ENCODE measurements around the gene ZNF407. TPM values are rescaled to one million over a fixed set of nuclear protein-coding genes. Genes with fewer than 3 reads are reported as not detected.
A peak's percentile ranks its signal among the peaks of the same experiment; 100 is the strongest.

The ZNF407 gene
- total and polyA plus RNA-seq, 7 experiments from 2014 or later, result 6.8 to 31.3 (median 27.9) TPM

DNA sequence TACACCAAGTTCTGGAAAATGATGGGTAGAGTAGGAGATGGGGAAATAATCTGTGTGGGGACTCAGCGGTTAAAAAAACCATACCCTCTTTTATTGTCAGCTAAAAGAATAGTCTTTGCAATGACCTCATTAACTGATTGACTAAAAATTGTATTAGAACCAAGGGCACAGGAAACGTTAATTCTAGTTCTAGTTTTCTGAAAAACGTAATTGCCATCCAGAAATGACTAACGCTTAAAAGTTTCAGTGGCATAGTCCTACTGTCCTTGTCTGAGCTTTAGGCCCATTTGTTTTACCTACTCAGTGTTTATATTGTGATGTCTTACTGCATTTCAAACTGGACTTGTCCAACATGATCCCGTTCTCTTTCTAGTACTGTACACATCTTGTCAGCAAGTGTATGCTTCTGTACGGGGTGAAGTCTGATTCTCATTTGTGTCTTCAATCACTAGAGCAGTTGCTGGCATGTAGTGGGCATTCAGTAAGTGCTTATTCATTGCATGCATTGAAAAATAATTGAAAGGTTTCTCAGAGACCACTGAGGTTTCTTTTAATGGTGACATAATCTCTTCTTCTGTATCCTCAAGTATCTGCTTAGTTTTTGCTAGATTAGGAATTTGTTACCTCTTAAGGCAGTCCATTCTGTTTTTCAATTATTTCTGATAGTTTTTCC is 81.5 kb downstream of the ZNF407 start:
- Mint-ChIP-seq H3K27me3 (no peaks in the 10 kb centered on the region), H3K4me3 (no peak overlapping the region), H3K27ac (no peak overlapping the region), H3K36me3 (peaks cover 17 to 59% (median 54%) of the 10 kb centered on the region in 5 donors), H3K4me1 (peaks cover 2 to 29% (median 11%) of the 10 kb centered on the region in 7 donors), H3K9me3 (peaks cover 0 to 20% (median 6%) of the 10 kb centered on the region in 11 donors)
- no peak overlapping the region for H3K27ac ChIP-seq (ENCODE audit: low read depth, low read length)
- intact Hi-C loops (cut with micrococcal nuclease), result no loop called here
- no peak overlapping the region for H3K4me3 ChIP-seq (ENCODE audit: low read length)
- H3K27me3 ChIP-seq (ENCODE audit: control insufficient read depth in 2 of 2, insufficient read depth in 2 of 2, low read length in 2 of 2), result no peaks in the 10 kb centered on the region
- ChIA-PET POLR2A (no interaction called here), CTCF (interaction anchor here (0.7 kb wide), 1 partner anchor 804 kb away, joined by 3 read pairs; no protein-coding TSS in a partner anchor)
- peaks cover 0 to 4% (median 0%) of the 10 kb centered on the region in 3 experiments for H3K9me3 ChIP-seq (ENCODE audit: control insufficient read depth in 2 of 3, low read length in 3 of 3)
- DNase-seq, result no peak
- peaks cover 0 to 4% of the 10 kb centered on the region in 2 donors for H3K4me1 ChIP-seq (ENCODE audit: control insufficient read depth in 2 of 2, insufficient read depth in 2 of 2, low read length in 2 of 2)
- H3K36me3 ChIP-seq (ENCODE audit: control insufficient read depth in 2 of 3, insufficient read depth in 3 of 3, low read length in 3 of 3), result peaks cover 0 to 5% (median 0%) of the 10 kb centered on the region in 3 experiments
- ATAC-seq, result no peak

DNA sequence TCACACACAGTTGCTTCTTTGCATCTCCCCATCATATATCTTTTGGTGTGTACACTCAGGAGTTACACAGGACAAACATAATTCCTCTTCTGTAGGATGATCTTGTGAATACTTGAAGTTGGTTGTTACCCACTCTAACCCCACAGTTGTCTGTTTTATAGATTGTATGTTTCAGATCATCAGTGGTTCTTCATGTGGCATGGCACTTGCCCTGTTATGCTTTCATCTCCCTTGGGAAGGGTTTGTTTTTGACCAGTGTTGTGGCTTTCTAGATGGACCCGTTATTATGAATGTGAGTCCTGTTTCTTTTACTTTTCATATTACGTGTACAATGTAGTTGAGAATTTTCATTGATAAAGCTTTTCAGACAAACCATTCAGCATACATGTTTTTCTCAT is 82.0 kb downstream of the ZNF407 start:
- ChIA-PET CTCF (no interaction called here), POLR2A (no interaction called here)
- no peak overlapping the region for H3K4me3 Mint-ChIP-seq
- H3K27ac ChIP-seq (ENCODE audit: low read depth, low read length), result no peak overlapping the region
- peaks cover 0 to 20% (median 6%) of the 10 kb centered on the region in 11 donors for H3K9me3 Mint-ChIP-seq
- ATAC-seq (no peak), DNase-seq (no peak)
- no peaks in the 10 kb centered on the region for H3K27me3 Mint-ChIP-seq
- peaks cover 0 to 5% (median 0%) of the 10 kb centered on the region in 3 experiments for H3K36me3 ChIP-seq (ENCODE audit: control insufficient read depth in 2 of 3, insufficient read depth in 3 of 3, low read length in 3 of 3)
- H3K4me3 ChIP-seq (ENCODE audit: low read length), result no peak overlapping the region
- no peak overlapping the region for H3K27ac Mint-ChIP-seq
- no peaks in the 10 kb centered on the region for H3K27me3 ChIP-seq (ENCODE audit: control insufficient read depth in 2 of 2, insufficient read depth in 2 of 2, low read length in 2 of 2)
- intact Hi-C loops (cut with micrococcal nuclease), result no loop called here
- peaks cover 0 to 4% of the 10 kb centered on the region in 2 donors for H3K4me1 ChIP-seq (ENCODE audit: control insufficient read depth in 2 of 2, insufficient read depth in 2 of 2, low read length in 2 of 2)
- peaks cover 17 to 54% (median 48%) of the 10 kb centered on the region in 5 donors for H3K36me3 Mint-ChIP-seq
- H3K4me1 Mint-ChIP-seq, result peaks cover 2 to 29% (median 11%) of the 10 kb centered on the region in 7 donors
- H3K9me3 ChIP-seq (ENCODE audit: control insufficient read depth in 2 of 3, low read length in 3 of 3), result peaks cover 0 to 4% (median 0%) of the 10 kb centered on the region in 3 experiments

DNA sequence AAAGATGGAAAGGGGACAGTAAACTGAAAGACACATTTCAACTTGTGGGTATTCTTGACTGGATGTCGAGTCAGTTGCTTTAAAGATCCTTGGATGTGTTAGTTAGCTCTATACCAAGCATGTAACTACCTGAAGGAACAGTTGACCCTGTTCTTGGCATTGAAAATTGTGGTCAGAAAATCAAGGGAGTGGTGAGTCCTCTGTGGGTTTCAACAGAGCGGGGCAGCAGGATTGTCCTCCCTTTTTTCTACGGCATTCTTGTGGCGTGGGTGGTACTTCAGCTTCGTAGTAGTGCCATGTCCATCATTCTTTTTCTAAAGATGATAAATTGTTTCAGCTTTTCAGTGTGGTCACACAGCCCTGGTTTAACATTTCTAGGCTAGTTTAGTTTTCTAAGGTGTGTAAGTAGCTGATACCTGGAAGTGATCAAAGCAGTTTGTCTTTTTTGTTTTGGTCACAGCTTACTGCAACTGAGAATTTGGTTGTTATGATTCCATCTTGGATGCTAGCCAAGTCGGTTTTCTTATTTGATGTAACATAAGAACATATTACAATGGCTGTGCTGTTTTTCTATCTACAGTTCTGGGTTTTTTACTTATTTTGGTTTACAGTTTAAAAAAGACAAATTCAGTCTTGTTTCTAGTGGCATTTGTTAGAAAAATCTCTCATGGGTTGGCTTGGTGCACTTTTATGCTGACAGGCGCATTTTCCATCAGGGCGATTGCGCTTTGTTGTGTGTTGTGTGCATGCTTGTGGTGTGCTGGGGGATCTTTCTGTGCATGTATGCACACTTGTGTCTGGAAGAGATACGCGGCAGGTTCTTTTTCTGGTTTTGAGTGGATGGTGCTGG is 84.7 kb downstream of the ZNF407 start:
- ATAC-seq (no peak), DNase-seq (peak in 1 of 9 donors; percentile 6)
- Mint-ChIP-seq H3K27ac (peak overlapping the region in 1 of 9 donors; percentile 43), H3K9me3 (peaks cover 0 to 11% (median 2%) of the 10 kb centered on the region in 11 donors), H3K4me1 (peaks cover 2 to 29% (median 12%) of the 10 kb centered on the region in 7 donors), H3K4me3 (no peak overlapping the region), H3K36me3 (peaks cover 24 to 62% (median 51%) of the 10 kb centered on the region in 5 donors), H3K27me3 (no peaks in the 10 kb centered on the region)
- H3K4me1 ChIP-seq (ENCODE audit: control insufficient read depth in 2 of 2, insufficient read depth in 2 of 2, low read length in 2 of 2), result peaks cover 0 to 4% of the 10 kb centered on the region in 2 donors
- intact Hi-C loops (cut with micrococcal nuclease), result no loop called here
- no peak overlapping the region for H3K27ac ChIP-seq (ENCODE audit: low read depth, low read length)
- H3K9me3 ChIP-seq (ENCODE audit: control insufficient read depth in 2 of 3, low read length in 3 of 3), result no peaks in the 10 kb centered on the region
- ChIA-PET POLR2A (no interaction called here), CTCF (interaction anchor here (0.7 kb wide), 1 partner anchor 11 kb away, joined by 4 read pairs; no protein-coding TSS in a partner anchor)
- no peaks in the 10 kb centered on the region for H3K36me3 ChIP-seq (ENCODE audit: control insufficient read depth in 2 of 3, insufficient read depth in 3 of 3, low read length in 3 of 3)
- H3K27me3 ChIP-seq (ENCODE audit: control insufficient read depth in 2 of 2, insufficient read depth in 2 of 2, low read length in 2 of 2), result no peaks in the 10 kb centered on the region
- H3K4me3 ChIP-seq (ENCODE audit: low read length), result no peak overlapping the region

DNA sequence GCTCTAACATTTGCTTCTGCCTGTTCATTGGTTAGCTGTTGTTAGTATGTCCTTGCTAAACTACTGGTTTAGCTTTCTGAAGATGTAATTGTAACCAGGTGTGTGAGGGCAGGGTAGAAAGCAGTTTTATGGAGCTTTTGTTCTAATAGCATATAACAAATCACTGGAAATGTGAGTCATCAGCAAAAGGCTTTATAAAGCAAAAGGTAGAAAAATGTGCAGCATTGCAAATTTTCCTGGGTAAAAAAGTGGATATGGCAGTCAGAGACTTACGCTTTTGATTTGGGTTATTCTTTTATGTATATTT is 85.3 kb downstream of the ZNF407 start:
- DNase-seq, result no peak
- ChIA-PET CTCF (interaction anchor here (0.7 kb wide), 1 partner anchor 11 kb away, joined by 4 read pairs; no protein-coding TSS in a partner anchor), POLR2A (no interaction called here)
- H3K4me1 ChIP-seq (ENCODE audit: control insufficient read depth in 2 of 2, insufficient read depth in 2 of 2, low read length in 2 of 2), result peaks cover 0 to 4% of the 10 kb centered on the region in 2 donors
- Mint-ChIP-seq H3K27me3 (no peaks in the 10 kb centered on the region), H3K4me3 (no peak overlapping the region), H3K9me3 (peaks cover 0 to 6% (median 0%) of the 10 kb centered on the region in 11 donors), H3K27ac (peak overlapping the region in 1 of 9 donors; percentile 7), H3K36me3 (peaks cover 18 to 57% (median 46%) of the 10 kb centered on the region in 5 donors), H3K4me1 (peaks cover 2 to 29% (median 12%) of the 10 kb centered on the region in 7 donors)
- H3K9me3 ChIP-seq (ENCODE audit: control insufficient read depth in 2 of 3, low read length in 3 of 3), result no peaks in the 10 kb centered on the region
- no peak overlapping the region for H3K4me3 ChIP-seq (ENCODE audit: low read length)
- H3K36me3 ChIP-seq (ENCODE audit: control insufficient read depth in 2 of 3, insufficient read depth in 3 of 3, low read length in 3 of 3), result no peaks in the 10 kb centered on the region
- H3K27ac ChIP-seq (ENCODE audit: low read depth, low read length), result no peak overlapping the region
- no peaks in the 10 kb centered on the region for H3K27me3 ChIP-seq (ENCODE audit: control insufficient read depth in 2 of 2, insufficient read depth in 2 of 2, low read length in 2 of 2)
- intact Hi-C loops (cut with micrococcal nuclease), result no loop called here
- no peak for ATAC-seq

DNA sequence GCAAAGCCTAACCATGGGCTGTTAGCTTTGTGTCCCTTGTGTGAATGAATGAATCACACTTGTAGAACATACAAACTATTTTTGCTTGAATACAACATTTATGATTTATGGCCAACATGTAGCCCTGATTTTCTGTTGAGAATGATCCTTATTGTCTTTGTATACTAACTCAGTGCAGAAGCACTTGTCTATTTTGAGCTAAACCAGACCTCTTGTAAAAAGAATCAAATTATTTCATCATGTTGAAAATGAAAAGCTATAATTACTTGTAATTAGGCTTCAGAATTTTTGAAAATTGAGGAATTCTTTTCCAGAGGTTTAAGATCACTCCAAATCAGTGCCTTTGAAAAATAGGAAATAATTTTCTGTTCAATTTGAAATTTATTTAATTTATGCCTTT is 85.9 kb downstream of the ZNF407 start:
- CTCF ChIA-PET, result no interaction called here
- no peaks in the 10 kb centered on the region for H3K36me3 ChIP-seq (ENCODE audit: control insufficient read depth in 2 of 3, insufficient read depth in 3 of 3, low read length in 3 of 3)
- DNase-seq, result no peak
- no peak overlapping the region for H3K27ac Mint-ChIP-seq
- intact Hi-C loops (cut with micrococcal nuclease), result no loop called here
- H3K4me3 Mint-ChIP-seq, result no peak overlapping the region
- no peaks in the 10 kb centered on the region for H3K27me3 Mint-ChIP-seq
- peaks cover 2 to 26% (median 12%) of the 10 kb centered on the region in 7 donors for H3K4me1 Mint-ChIP-seq
- H3K27me3 ChIP-seq (ENCODE audit: control insufficient read depth in 2 of 2, insufficient read depth in 2 of 2, low read length in 2 of 2), result no peaks in the 10 kb centered on the region
- peaks cover 0 to 4% of the 10 kb centered on the region in 2 donors for H3K4me1 ChIP-seq (ENCODE audit: control insufficient read depth in 2 of 2, insufficient read depth in 2 of 2, low read length in 2 of 2)
- H3K27ac ChIP-seq (ENCODE audit: low read depth, low read length), result no peak overlapping the region
- no peak for ATAC-seq
- H3K9me3 ChIP-seq (ENCODE audit: control insufficient read depth in 2 of 3, low read length in 3 of 3), result no peaks in the 10 kb centered on the region
- H3K4me3 ChIP-seq (ENCODE audit: low read length), result no peak overlapping the region
- peaks cover 0 to 2% (median 0%) of the 10 kb centered on the region in 11 donors for H3K9me3 Mint-ChIP-seq
- peaks cover 12 to 58% (median 44%) of the 10 kb centered on the region in 5 donors for H3K36me3 Mint-ChIP-seq
- POLR2A ChIA-PET, result no interaction called here

DNA sequence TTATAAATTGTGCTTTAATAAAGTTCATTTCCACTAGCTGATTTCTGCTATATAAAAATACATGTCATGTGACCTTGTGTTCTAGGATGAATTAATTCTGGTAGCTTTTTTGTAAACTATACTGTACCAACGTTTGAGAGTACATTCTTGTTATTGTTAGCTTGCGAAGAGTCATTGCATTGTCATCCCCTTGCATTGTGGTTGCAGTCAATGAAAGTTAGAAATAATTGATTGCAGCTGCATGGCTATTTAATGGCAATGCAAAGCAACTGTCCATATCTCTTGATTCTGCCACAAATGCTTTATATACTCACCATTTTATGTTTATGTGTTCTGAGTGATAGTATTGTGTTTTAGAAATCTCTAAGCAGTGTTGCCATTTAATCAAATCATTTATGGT is 91.6 kb downstream of the ZNF407 start:
- H3K27me3 Mint-ChIP-seq, result no peaks in the 10 kb centered on the region
- peaks cover 6 to 57% (median 36%) of the 10 kb centered on the region in 5 donors for H3K36me3 Mint-ChIP-seq
- intact Hi-C loops (cut with micrococcal nuclease), result no loop called here
- ChIA-PET POLR2A (no interaction called here), CTCF (no interaction called here)
- peaks cover 0 to 3% (median 0%) of the 10 kb centered on the region in 11 donors for H3K9me3 Mint-ChIP-seq
- no peak overlapping the region for H3K4me3 Mint-ChIP-seq
- no peak overlapping the region for H3K27ac Mint-ChIP-seq
- peaks cover 11 to 28% (median 21%) of the 10 kb centered on the region in 7 donors for H3K4me1 Mint-ChIP-seq
- Histone ChIP-seq H3K36me3 (ENCODE audit: control insufficient read depth in 2 of 3, insufficient read depth in 3 of 3, low read length in 3 of 3) (no peaks in the 10 kb centered on the region), H3K27me3 (ENCODE audit: control insufficient read depth in 2 of 2, insufficient read depth in 2 of 2, low read length in 2 of 2) (no peaks in the 10 kb centered on the region), H3K27ac (ENCODE audit: low read depth, low read length) (no peak overlapping the region), H3K4me3 (ENCODE audit: low read length) (no peak overlapping the region), H3K4me1 (ENCODE audit: control insufficient read depth in 2 of 2, insufficient read depth in 2 of 2, low read length in 2 of 2) (peaks cover 0 to 5% of the 10 kb centered on the region in 2 donors), H3K9me3 (ENCODE audit: control insufficient read depth in 2 of 3, low read length in 3 of 3) (no peaks in the 10 kb centered on the region)
- DNase-seq, result no peak
- no peak for ATAC-seq
